Calu3 (cell line): ENCODE results near the gene TESK2. TPM values are rescaled to one million over a fixed set of nuclear protein-coding genes. Genes with fewer than 3 reads are reported as not detected.
"Not testable (repeated sequence)": the region's sequence is repeated elsewhere in the genome, so short reads cannot be mapped to it uniquely, and the experiment has no call there.

ENCODE experiments used
- BruUV-seq: library from RNA; stranded (reverse); fragments of 400-500 nt; replicated peaks from 2 replicates; lab custom pipeline; 2021; lab: Mats Ljungman, UMichigan
- CTCF ChIA-PET: fragments of 300-600 bp; sonication (Branson Sonifier 250); formaldehyde crosslinking; loops from one replicate; lab custom pipeline; 2022; ENCODE audit warnings: antibody characterized with exemption; lab: Charles Lee
- DNase-seq: peaks from one replicate; pipeline ENCODE4 v3.0.0; 2022
- H3K27ac Mint-ChIP-seq: one replicate; pipeline ENCODE4 v1.8.0; 2022; ENCODE audit warnings: mixed read lengths; ENCODE audit not compliant: unreplicated experiment
- H3K27me3 Mint-ChIP-seq: one replicate; pipeline ENCODE4 v1.8.0; 2022; ENCODE audit warnings: mixed read lengths; ENCODE audit not compliant: unreplicated experiment
- H3K36me3 Mint-ChIP-seq: one replicate; pipeline ENCODE4 v1.8.0; 2022; ENCODE audit warnings: mild to moderate bottlenecking, moderate library complexity, mixed read lengths; ENCODE audit not compliant: insufficient read depth, unreplicated experiment
- H3K4me1 Mint-ChIP-seq: one replicate; pipeline ENCODE4 v1.8.0; 2022; ENCODE audit warnings: mild to moderate bottlenecking, low read depth, mixed read lengths; ENCODE audit not compliant: unreplicated experiment
- H3K4me3 Mint-ChIP-seq: one replicate; pipeline ENCODE4 v1.8.0; 2022; ENCODE audit warnings: mild to moderate bottlenecking, low read depth, moderate library complexity, mixed read lengths; ENCODE audit not compliant: unreplicated experiment
- H3K9me3 Mint-ChIP-seq: one replicate; pipeline ENCODE4 v1.8.0; 2022; ENCODE audit warnings: low read depth, mixed read lengths; ENCODE audit not compliant: unreplicated experiment
- CTCF ChIP-seq: fragments of 200-600 bp; IDR thresholded peaks from one replicate; pipeline ENCODE4 v1.8.0; 2022; ENCODE audit warnings: antibody characterized with exemption; ENCODE audit not compliant: unreplicated experiment
- intact Hi-C: fragments of 100-400 bp; cut with micrococcal nuclease; formaldehyde crosslinking; loops from one replicate; pipeline ENCODE4 v1.10.0; 2022; ENCODE audit not compliant: unreplicated experiment
- total RNA-seq: library from RNA; stranded (reverse); gene quantifications from 2 replicates; pipeline ENCODE4 v1.2.3, GENCODE V29; 2022

The TESK2 gene
- total RNA-seq, 1 experiment from 2014 or later, result 2.3 TPM

- CTCF ChIA-PET, result interaction anchor here (0.6 to 0.9 kb wide), 2 partner anchors 8 to 12 kb away, joined by 4 read pairs; no protein-coding TSS in a partner anchor
- no peak for DNase-seq
- Mint-ChIP-seq H3K27me3 (no peaks in the 10 kb centered on the region), H3K27ac (no peak overlapping the region), H3K36me3 (no peaks in the 10 kb centered on the region), H3K9me3 (no peaks in the 10 kb centered on the region), H3K4me3 (no peak overlapping the region), H3K4me1 (no peaks in the 10 kb centered on the region)
- TF ChIP-seq CTCF, result no peak
- intact Hi-C loops, result no loop called here
- BruUV-seq, result no TSS peak
Observed at GRCh38 chr1:45385302-45385701, 105.7 kb downstream of the TESK2 start.

GRCh38 chr1:45384213-45384612 lies 106.8 kb downstream of the TESK2 start:
- BruUV-seq, H3K4me1 Mint-ChIP-seq, H3K36me3 Mint-ChIP-seq, DNase-seq, intact Hi-C loops, H3K27ac Mint-ChIP-seq, H3K9me3 Mint-ChIP-seq, H3K27me3 Mint-ChIP-seq, H3K4me3 Mint-ChIP-seq: not testable (repeated sequence)
- CTCF ChIA-PET, result interaction anchor here (0.6 kb wide), 1 partner anchor 344 kb away, joined by 4 read pairs; no protein-coding TSS in a partner anchor

- DNase-seq, result no peak
- Mint-ChIP-seq H3K36me3 (no peaks in the 10 kb centered on the region), H3K4me3 (no peak overlapping the region), H3K27ac (no peak overlapping the region), H3K9me3 (no peaks in the 10 kb centered on the region), H3K4me1 (no peaks in the 10 kb centered on the region), H3K27me3 (no peaks in the 10 kb centered on the region)
- intact Hi-C loops, result no loop called here
- CTCF ChIA-PET, result no interaction called here
- BruUV-seq, result no TSS peak
- TF ChIP-seq CTCF, result no peak
Observed at GRCh38 chr1:45383191-45383590, 107.8 kb downstream of the TESK2 start.

- CTCF ChIA-PET, result no interaction called here
- BruUV-seq, result no TSS peak
- Mint-ChIP-seq H3K36me3 (no peaks in the 10 kb centered on the region), H3K27me3 (no peaks in the 10 kb centered on the region), H3K27ac (no peak overlapping the region), H3K4me1 (no peaks in the 10 kb centered on the region), H3K9me3 (no peaks in the 10 kb centered on the region), H3K4me3 (no peak overlapping the region)
- intact Hi-C loops, result no loop called here
- TF ChIP-seq CTCF, result no peak
- DNase-seq, result no peak
Observed at GRCh38 chr1:45381243-45381642, 109.7 kb downstream of the TESK2 start.

- DNase-seq, result no peak
- intact Hi-C loops, result no loop called here
- no TSS peak for BruUV-seq
- Mint-ChIP-seq H3K27ac (no peak overlapping the region), H3K27me3 (no peaks in the 10 kb centered on the region), H3K4me3 (no peak overlapping the region), H3K9me3 (no peaks in the 10 kb centered on the region), H3K4me1 (no peaks in the 10 kb centered on the region), H3K36me3 (no peaks in the 10 kb centered on the region)
- no peak for TF ChIP-seq CTCF
- CTCF ChIA-PET, result no interaction called here
Observed at GRCh38 chr1:45380730-45381129, 110.2 kb downstream of the TESK2 start.
